Measurements from ENCODE around the gene PSMB10. TPM values are rescaled to one million over a fixed set of nuclear protein-coding genes. Genes with fewer than 3 reads are reported as not detected.

Gene PSMB10
- total RNA-seq, 5 donors from 2014 or later (not counting 1 experiment from before 2014, with no cell fraction given), result 118 to 214 (median 165) TPM

DNA sequence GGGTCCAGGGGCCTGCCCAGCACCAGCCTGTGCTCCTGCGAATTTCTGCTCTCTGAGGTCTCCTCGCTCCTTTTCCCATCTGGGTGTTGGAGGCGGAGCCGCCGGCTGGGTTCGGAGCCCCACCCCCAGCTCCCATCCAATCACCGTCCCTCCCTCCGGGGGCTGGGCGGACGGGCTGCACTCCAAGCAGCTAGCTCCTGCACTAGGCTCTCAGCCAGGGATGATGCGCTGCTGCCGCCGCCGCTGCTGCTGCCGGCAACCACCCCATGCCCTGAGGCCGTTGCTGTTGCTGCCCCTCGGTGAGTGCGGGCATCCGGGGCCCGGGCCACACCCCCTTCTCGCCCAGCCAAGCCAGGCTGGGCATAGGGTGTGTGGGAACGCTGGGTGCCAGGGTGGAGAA, 52.0 kb downstream of the PSMB10 start, which contains the start of gene NRN1L:
NRN1L (plus strand) TSS at position 202 of the 400 bp plus-strand sequence; CDS start at position 221, 19 bp downstream.
- Histone ChIP-seq H3K4me3 (ENCODE audit: control insufficient read depth in 1 of 2, extremely low read depth in 1 of 2, low read length in 1 of 2) (no peak within 1 kb of the TSS), H3K36me3 (ENCODE audit: control insufficient read depth in 2 of 2, extremely low read depth in 1 of 2, insufficient read depth in 1 of 2, low read length in 1 of 2) (peaks cover 21 to 61% of the 10 kb centered on the region in 2 donors), H3K9me3 (no peaks in the 10 kb centered on the region), H3K4me1 (ENCODE audit: control insufficient read depth in 1 of 2, extremely low read depth in 1 of 2, insufficient read depth in 2 of 2, low read length in 2 of 2) (no peaks in the 10 kb centered on the region), H3K27me3 (replicated peaks in 1 of 2; ENCODE audit: control insufficient read depth in 2 of 2, extremely low read depth in 1 of 2, insufficient read depth in 2 of 2, low read length in 1 of 2) (no peaks in the 10 kb centered on the region), H3K27ac (ENCODE audit: low read length) (no peak within 1 kb of the TSS)
- POLR2A ChIA-PET, result no interaction called here
- Mint-ChIP-seq H3K36me3 (peaks cover 31% of the 10 kb centered on the region), H3K4me3 (no peak within 1 kb of the TSS), H3K27me3 (no peaks in the 10 kb centered on the region), H3K27ac (no peak within 1 kb of the TSS), H3K9me3 (no peaks in the 10 kb centered on the region), H3K4me1 (peaks cover 0 to 7% (median 0%) of the 10 kb centered on the region in 3 donors)
- ATAC-seq (replicated peaks in 1 of 4), result no peak
- CTCF ChIA-PET, result interaction anchor here in 1 of 2 donors (1.8 kb wide), 1 partner anchor 156 kb away, joined by 8 read pairs; no protein-coding TSS in a partner anchor
- no peak for DNase-seq
- WGBS (ENCODE audit: insufficient coverage), result 96% methylated on average over 15 of the region's 22 CpGs

Other genes starting within 250 kb of the PSMB10 start
- 10 to 100 TPM in 4 of 5 donors, 1 to 10 TPM in 1; 8.5 to 23.2 (median 16.7) TPM for gene GFOD2, start 217.5 kb downstream of the PSMB10 start, total RNA-seq
- 10 to 100 TPM; 21.9 to 29.3 (median 24.5) TPM for gene RANBP10, start 130.3 kb downstream of the PSMB10 start, total RNA-seq
- under 1 TPM; 0.30 to 0.45 (median 0.37) TPM for gene TSNAXIP1, start 130.0 kb downstream of the PSMB10 start, total RNA-seq
- gene THAP11, start 94.5 kb downstream of the PSMB10 start, total RNA-seq, result 10 to 100 TPM; 37.9 to 59.9 (median 55.5) TPM
- gene NUTF2, start 89.9 kb downstream of the PSMB10 start, total RNA-seq, result 10 to 100 TPM; 37.4 to 55.0 (median 48.3) TPM
- 100 to 1,000 TPM in 3 of 5 donors, 10 to 100 TPM in 2; 85.0 to 117 (median 111) TPM for gene CENPT, start 89.2 kb downstream of the PSMB10 start, total RNA-seq
- 100 to 1,000 TPM; 110 to 144 (median 136) TPM for gene EDC4, start 63.8 kb downstream of the PSMB10 start, total RNA-seq
- gene NRN1L, start 52.0 kb downstream of the PSMB10 start, total RNA-seq, result 1 to 10 TPM in 4 of 5 donors, under 1 TPM in 1; 0.72 to 5.3 (median 3.1) TPM
- 10 to 100 TPM; 14.8 to 31.4 (median 28.1) TPM for gene PSKH1, start 43.6 kb downstream of the PSMB10 start, total RNA-seq
- 10 to 100 TPM in 4 of 5 donors, 1 to 10 TPM in 1; 9.4 to 14.2 (median 13.2) TPM for gene CTRL, start 5.0 kb downstream of the PSMB10 start, total RNA-seq
- 10 to 100 TPM in 4 of 5 donors, 1 to 10 TPM in 1; 9.8 to 20.7 (median 18.7) TPM for gene LCAT, start 7.3 kb upstream of the PSMB10 start, total RNA-seq
- gene SLC12A4, start 31.8 kb upstream of the PSMB10 start, total RNA-seq, result 10 to 100 TPM; 23.3 to 39.6 (median 33.7) TPM
- gene DPEP3, start 43.6 kb upstream of the PSMB10 start, total RNA-seq, result 1 to 10 TPM in 4 of 5 donors, under 1 TPM in 1; 0.48 to 1.5 (median 1.1) TPM
- gene DPEP2, start 62.6 kb upstream of the PSMB10 start, total RNA-seq, result 100 to 1,000 TPM in 3 of 5 donors, 10 to 100 TPM in 2; 51.5 to 122 (median 100) TPM
- gene DPEP2NB, start 79.1 kb upstream of the PSMB10 start, total RNA-seq, result not detected
- 10 to 100 TPM; 15.5 to 21.0 (median 17.6) TPM for gene DDX28, start 86.4 kb upstream of the PSMB10 start, total RNA-seq
- gene DUS2, start 86.4 kb upstream of the PSMB10 start, total RNA-seq, result 10 to 100 TPM; 14.5 to 19.4 (median 15.8) TPM
- 100 to 1,000 TPM; 111 to 144 (median 116) TPM for gene NFATC3, start 148.5 kb upstream of the PSMB10 start, total RNA-seq